Right ventricle myocardium inferior (tissue), 1 donor: Measurements from ENCODE around the gene IGFL1. TPM values are rescaled to one million over a fixed set of nuclear protein-coding genes. Genes with fewer than 3 reads are reported as not detected.
"Not testable (repeated sequence)": the region's sequence is repeated elsewhere in the genome, so short reads cannot be mapped to it uniquely, and the experiment has no call there.

Experiments used
- ATAC-seq: fragments of 200-7000 bp; cut with Tn5 transposase; one replicate; pipeline ENCODE4 v1.9.1; 2020; ENCODE audit warnings: mild to moderate bottlenecking, moderate library complexity
- DNase-seq: peaks from one replicate; pipeline ENCODE4 v3.0.0; 2021; ENCODE audit errors: missing footprints
- intact Hi-C: fragments of 100-400 bp; cut with DNase I; formaldehyde crosslinking; loops from one replicate; pipeline ENCODE4 v1.11.0; 2022
- long read RNA-seq: library from polyadenylated mRNA; unstranded; transcript quantifications from one replicate; pipeline ENCODE4 v2.0.0, GENCODE V29; 2021
- total RNA-seq: library from RNA; stranded (reverse); fragmentation: NEBNext Ultra II Directional; extraction: Animal tissue kit (Norgen Biotek cat#: 25700); gene quantifications from one replicate; pipeline ENCODE4 v1.2.1, GENCODE V29; 2021
- donor health status: DM: no; HTN: yes; CAD: no; lungs with severe emphysema.

The IGFL1 gene
- total RNA-seq: not detected
- long read RNA-seq: 0 reads

DNA sequence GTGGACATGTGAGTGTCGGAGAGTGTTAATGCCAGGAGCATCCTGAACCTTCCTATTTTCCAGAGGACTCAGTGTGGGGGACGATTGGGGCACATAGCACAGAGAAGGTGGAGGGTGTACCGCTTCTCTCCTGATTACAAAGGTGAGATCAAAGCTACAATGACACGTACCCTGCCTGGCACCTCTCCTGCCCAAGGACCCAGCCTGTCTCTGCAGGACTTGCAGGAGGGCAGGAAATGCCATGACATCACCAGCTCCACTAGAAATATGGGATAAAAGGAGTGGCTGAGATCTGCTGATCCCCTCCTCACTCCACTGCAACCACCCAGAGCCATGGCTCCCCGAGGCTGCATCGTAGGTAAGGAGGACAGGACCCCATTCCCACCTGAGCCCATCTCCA is at the start of gene IGFL1:
Gene IGFL1 (plus strand): TSS at position 301 of the 400 bp plus-strand sequence. CDS start 33 bp downstream, at position 334.
- ATAC-seq (no peak), DNase-seq (no peak)
- intact Hi-C loops: no loop called here

DNA sequence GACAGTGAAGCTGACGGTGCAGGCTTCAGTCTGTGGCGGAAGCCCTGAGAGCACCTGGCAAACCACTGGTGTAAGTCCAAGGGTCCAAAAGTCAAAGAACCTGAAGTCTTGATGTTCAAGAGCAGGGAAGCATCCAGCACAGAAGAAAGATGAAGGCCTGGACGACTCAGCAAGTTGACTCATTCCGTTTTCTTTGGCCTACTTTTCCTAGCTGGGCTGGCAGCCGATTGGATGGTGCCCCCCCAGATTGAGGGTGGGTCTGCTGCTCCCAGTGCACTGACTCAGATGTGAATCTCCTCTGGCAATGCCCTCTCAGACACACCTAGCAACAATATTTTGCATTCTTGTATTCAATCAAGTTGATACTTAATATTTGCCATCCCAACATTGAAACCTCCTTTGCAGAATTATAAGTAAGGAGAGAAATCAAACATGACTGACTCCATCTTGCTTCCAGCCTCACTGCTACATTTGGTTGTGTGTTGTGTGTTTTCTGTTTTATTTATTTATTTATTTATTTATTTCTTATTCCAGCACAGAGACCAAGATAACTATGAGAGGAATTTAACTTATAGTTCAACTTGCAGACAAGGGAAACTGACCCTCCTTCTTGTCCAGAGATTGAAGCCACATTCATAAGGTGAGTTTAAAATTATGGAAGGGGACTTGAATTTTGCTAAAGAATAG is 48.7 kb upstream of the IGFL1 start:
- ATAC-seq (no peak), DNase-seq (no peak)
- intact Hi-C loops: no loop called here

DNA sequence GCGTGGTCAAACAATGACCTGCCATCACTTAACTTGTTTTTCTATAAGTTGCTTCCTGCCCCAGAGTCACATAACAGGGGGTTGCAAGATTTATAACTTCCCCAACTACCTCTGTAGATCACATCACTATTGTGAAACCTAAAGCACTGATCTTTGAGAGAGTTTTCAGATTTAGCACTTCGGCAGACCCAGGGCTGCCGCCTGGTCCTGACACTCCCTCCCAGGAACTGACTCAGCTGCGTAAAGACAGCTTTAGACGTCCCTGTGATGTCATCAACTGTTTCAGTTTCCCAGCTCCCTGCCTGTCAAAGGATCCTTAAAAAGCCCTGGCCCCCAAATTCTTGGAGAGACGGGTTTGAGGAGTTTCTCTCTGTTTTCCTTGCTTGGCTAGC is 48.2 kb upstream of the IGFL1 start:
- DNase-seq (no peak), ATAC-seq (no peak)
- intact Hi-C loops: no loop called here

- ATAC-seq (no peak), DNase-seq (no peak)
- intact Hi-C loops: no loop called here
Observed at GRCh38 chr19:46182476-46182875, 47.1 kb upstream of the IGFL1 start.

GRCh38 chr19:46184775-46185710 is 44.5 kb upstream of the IGFL1 start:
- ATAC-seq, DNase-seq: not testable (repeated sequence)
- intact Hi-C loops: loop anchor here (5.0 kb wide), 1 partner anchor 158 kb away; no protein-coding TSS in a partner anchor

- no peak for DNase-seq
- intact Hi-C loops: loop anchor here (5.0 kb wide), 1 partner anchor 159 kb away; no protein-coding TSS in a partner anchor
- ATAC-seq: no peak
Observed at GRCh38 chr19:46186101-46186716, 43.3 kb upstream of the IGFL1 start.

DNA sequence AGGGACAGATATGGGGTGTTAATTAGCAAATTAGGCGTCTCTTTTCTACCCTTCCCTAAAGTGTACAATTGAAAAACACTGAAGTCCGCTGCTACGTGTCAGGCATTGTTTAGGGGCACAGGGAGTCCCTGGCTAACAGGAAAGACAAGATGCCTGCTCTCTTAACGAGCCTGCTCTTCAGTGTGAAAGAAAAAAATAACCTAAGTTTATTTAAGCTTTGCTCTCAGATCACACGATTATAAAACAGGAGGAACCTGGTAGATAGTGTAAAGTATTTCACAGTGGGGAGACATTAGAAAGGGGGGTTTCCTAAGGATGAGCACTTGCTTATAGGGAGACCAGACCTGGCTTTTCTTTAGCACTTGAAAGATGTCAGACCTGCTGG is 42.8 kb upstream of the IGFL1 start:
- DNase-seq (no peak), ATAC-seq (no peak)
- intact Hi-C loops: loop anchor here (5.0 kb wide), 1 partner anchor 159 kb away; no protein-coding TSS in a partner anchor

GRCh38 chr19:46189971-46190888 is 39.3 kb upstream of the IGFL1 start:
- ATAC-seq (no peak), DNase-seq (no peak)
- intact Hi-C loops: loop anchor here (2.0 to 5.0 kb wide), 2 partner anchors 105 to 163 kb away; no protein-coding TSS in a partner anchor

DNA sequence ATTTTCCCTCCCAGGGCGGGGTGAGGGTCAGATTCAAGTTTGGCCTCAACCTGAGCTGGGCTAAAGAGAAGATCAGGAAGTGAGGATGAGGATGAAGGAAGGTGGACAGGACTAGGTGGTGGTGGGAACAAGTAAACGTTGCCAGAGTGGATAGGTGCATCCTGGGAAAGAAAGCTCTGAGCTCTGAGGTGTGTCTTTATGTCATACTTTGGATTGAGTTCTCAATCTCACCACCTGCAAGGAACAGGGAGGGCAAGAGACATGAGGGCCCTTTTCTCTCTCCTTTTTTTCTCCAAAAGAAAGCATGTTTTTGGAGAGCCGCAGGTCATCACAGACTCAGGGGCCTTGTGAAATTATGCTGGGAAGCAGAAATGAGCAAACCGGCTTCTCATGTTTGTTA is 38.2 kb upstream of the IGFL1 start:
- ATAC-seq: no peak
- no peak for DNase-seq
- intact Hi-C loops: no loop called here

- DNase-seq: no peak
- intact Hi-C loops: no loop called here
- no peak for ATAC-seq
Observed at GRCh38 chr19:46191972-46192371, 37.6 kb upstream of the IGFL1 start.

DNA sequence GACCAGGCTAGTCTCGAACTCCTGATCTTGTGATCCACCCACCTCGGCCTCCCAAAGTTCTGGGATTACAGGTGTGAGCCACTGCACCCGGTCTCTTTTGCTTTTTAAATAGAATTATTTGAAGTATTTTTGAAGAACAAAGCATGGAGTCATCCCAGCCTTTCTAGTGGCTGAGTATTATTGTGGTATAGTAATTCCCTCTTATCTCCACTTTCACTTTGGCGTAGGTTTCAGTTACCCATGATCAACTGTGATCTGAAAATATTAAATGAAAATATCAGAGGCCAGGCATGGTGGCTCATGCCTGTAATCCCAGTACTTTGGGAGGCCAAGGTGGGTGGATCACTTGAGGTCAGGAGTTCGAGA is 36.9 kb upstream of the IGFL1 start:
- ATAC-seq, DNase-seq, intact Hi-C loops: not testable (repeated sequence)

DNA sequence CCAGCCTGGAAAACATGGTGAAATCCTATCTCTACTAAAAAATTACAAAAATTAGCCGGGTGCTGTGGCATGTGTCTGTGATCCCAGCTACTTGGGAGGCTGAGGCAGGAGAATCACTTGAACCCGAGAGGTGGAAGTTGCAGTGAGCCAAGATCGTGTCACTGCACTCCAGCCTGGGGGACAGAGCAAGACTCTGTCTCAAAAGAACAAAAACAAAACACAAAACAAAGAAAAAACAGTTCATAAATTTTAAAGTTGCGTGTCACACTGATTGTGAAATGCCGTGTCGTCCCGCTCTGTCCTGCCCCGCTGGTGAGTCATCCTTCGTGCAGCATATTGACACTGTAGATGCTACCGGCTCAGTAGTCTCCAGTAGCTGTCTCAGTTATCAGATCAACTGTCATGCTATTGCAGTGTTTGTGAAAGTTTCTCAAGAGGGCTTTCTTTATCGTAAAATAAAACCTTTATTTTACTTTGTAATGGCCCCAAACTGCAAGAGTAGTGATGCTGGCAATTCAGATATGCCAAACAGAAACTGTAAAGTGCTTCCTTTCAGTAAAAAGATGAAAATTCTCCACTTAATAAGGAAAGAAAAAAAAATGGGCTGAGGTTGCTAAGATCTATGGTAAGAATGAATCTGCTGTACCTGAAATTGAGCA is 36.4 kb upstream of the IGFL1 start:
- intact Hi-C loops: no loop called here
- ATAC-seq: peak; percentile 57
- no peak for DNase-seq

DNA sequence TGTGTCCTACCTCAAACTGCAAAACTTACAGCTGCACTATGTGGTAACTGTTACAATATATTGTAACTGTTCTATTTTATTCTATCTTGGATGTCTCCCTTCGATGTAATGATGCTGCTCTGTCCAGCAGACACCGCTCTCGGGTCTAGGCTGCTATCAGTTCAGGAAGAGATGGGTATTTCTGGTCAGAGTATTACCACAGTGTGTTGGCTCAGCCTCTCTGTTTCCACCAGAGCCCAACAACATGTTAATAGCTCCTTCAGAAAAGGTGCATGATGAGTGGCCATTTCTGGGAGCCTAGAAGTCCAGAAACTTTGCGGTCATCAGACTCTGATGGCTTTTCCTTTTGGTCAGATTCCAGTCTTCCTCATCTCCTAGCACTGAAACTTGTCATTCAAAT is 35.9 kb upstream of the IGFL1 start:
- no peak for ATAC-seq
- intact Hi-C loops: no loop called here
- DNase-seq: no peak

GRCh38 chr19:46195104-46195503 is 34.4 kb upstream of the IGFL1 start:
- ATAC-seq (no peak), DNase-seq (no peak)
- intact Hi-C loops: no loop called here

GRCh38 chr19:46195919-46196318 is 33.6 kb upstream of the IGFL1 start:
- ATAC-seq, DNase-seq, intact Hi-C loops: not testable (repeated sequence)

DNA sequence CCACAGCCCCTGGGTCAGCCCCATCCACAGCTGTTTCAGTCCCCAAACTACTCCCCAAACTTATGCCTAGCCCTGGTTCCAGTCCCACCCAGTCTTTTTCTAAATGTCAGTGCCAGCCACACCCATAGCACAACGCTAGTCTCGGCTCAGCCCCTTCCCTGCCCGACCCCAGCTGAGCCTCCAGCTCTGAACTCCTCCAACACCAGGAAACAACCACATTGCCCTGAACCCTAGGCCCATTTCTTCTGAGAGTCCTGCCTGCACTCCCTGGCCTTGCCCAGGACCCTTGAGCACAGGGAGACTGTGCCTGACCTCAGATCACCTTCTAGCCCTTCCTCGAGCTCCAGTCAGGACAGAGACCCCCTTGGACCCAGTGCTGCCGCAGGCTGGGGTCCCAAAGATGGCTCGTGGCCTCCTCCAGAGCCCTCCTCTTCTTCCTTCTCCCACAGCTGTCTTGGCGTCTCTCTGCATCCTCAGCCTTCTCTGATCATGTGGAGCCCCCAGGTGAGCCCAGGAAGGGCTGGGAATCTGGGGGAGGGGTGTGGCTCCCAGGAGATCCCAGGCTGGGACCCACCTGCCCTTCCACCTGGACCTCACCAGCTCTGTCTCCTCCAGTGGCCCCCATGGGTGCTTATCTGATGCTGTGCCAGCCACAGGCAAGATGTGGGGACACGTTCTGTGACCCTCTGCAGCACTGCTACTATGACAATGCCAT is 33.0 kb upstream of the IGFL1 start:
- ATAC-seq (no peak), DNase-seq (no peak)
- intact Hi-C loops: no loop called here

GRCh38 chr19:46197314-46198070 is 32.0 kb upstream of the IGFL1 start:
- intact Hi-C loops: no loop called here
- no peak for ATAC-seq
- no peak for DNase-seq
